Coronary artery (tissue), 2 donors: ENCODE results near the gene ITGB2.
A peak's percentile ranks its signal among the peaks of the same experiment; 100 is the strongest.

ENCODE experiments used
- DNase-seq: peaks from one replicate; pipeline ENCODE4 v3.0.0-alpha.2; 2017; ENCODE audit warnings: low spot score
- H3K27ac ChIP-seq, 2 donors: fragments of 200-600 bp; sonication (generic); one replicate each; pipeline ENCODE4 v1.5.1; 2016 to 2019
- H3K4me3 ChIP-seq: fragments of 200-600 bp; sonication (generic); 2 replicates; pipeline ENCODE4 v1.5.1; 2016; ENCODE audit warnings: mild to moderate bottlenecking, moderate library complexity
- TF ChIP-seq, protein P1 (sequence below): fragments of 200-600 bp; sonication (generic); IDR thresholded peaks from one replicate; pipeline ENCODE4 v1.5.1; 2019; ENCODE audit warnings: antibody characterized with exemption

Gene ITGB2

GRCh38 chr21:44848821-44849521, 71.7 kb downstream of the ITGB2 start:
- TF ChIP-seq, protein P1, sequence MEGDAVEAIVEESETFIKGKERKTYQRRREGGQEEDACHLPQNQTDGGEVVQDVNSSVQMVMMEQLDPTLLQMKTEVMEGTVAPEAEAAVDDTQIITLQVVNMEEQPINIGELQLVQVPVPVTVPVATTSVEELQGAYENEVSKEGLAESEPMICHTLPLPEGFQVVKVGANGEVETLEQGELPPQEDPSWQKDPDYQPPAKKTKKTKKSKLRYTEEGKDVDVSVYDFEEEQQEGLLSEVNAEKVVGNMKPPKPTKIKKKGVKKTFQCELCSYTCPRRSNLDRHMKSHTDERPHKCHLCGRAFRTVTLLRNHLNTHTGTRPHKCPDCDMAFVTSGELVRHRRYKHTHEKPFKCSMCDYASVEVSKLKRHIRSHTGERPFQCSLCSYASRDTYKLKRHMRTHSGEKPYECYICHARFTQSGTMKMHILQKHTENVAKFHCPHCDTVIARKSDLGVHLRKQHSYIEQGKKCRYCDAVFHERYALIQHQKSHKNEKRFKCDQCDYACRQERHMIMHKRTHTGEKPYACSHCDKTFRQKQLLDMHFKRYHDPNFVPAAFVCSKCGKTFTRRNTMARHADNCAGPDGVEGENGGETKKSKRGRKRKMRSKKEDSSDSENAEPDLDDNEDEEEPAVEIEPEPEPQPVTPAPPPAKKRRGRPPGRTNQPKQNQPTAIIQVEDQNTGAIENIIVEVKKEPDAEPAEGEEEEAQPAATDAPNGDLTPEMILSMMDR, result no peak
- Histone ChIP-seq H3K4me3 (no peak overlapping the region), H3K27ac (no peak overlapping the region)
- DNase-seq, result no peak

DNA sequence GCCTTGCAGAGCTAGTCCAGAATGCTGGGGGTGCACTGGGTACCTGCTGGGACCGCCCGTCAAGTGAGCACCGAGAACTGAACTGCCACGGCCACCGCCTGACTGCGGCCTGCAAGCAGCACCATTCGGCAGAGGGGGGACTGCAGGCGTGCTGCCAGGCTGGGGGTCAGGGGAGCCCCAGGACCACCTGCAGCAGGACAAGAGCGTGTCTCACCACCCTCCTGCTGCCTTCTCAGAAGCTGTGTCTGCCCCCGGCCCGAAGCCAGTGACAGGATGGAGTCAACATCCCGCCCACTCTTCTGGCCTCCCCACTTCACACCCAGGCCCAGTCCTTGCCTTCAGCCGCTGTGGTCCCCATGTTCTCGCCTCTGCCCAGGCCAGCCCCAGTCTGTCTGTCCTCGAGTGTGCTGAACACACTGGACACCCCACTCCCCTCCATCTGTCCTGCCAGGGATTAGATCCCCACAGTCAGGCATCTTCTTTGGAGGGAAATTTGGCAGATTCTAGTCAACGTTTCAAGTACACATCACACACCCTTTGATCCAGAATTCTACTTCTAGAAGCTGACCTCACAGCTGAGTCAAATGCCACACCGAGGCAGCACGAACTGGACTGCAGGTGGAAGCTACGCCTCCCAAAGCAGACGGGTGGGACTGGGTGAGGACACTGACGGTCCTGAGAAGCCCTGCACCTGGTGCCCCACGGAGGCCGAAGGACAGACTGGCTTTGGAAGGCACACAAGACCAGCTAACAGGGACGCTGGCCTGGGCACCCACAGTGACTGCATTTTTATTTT, 73.2 kb downstream of the ITGB2 start:
- no peak for DNase-seq
- no peak overlapping the region for H3K4me3 ChIP-seq
- no peak overlapping the region for H3K27ac ChIP-seq
- TF ChIP-seq, protein P1, result no peak

- Histone ChIP-seq H3K4me3 (peak overlapping the region; percentile 64), H3K27ac (peak overlapping the region in 1 of 2 donors; percentile 2)
- TF ChIP-seq, protein P1, result no peak
- DNase-seq, result peak; percentile 82
Measured at GRCh38 chr21:44846485-44847260, 74.0 kb downstream of the ITGB2 start.

DNA sequence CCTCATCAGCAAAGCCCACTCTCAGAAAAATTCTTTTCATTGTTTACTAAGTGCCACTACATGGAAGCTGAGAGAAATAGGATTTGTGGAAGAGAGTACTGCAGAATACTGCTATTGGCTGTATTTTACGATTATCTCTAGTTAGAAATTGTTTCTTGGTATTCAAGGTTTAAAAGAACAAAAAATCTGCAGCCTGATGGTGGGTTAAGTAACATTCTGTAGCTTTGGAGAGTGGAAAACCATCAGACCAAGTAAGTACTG, 74.5 kb downstream of the ITGB2 start:
- DNase-seq, result no peak
- H3K4me3 ChIP-seq, result peak overlapping the region; percentile 64
- H3K27ac ChIP-seq, result peak overlapping the region in 1 of 2 donors; percentile 2
- TF ChIP-seq, protein P1, result no peak

DNA sequence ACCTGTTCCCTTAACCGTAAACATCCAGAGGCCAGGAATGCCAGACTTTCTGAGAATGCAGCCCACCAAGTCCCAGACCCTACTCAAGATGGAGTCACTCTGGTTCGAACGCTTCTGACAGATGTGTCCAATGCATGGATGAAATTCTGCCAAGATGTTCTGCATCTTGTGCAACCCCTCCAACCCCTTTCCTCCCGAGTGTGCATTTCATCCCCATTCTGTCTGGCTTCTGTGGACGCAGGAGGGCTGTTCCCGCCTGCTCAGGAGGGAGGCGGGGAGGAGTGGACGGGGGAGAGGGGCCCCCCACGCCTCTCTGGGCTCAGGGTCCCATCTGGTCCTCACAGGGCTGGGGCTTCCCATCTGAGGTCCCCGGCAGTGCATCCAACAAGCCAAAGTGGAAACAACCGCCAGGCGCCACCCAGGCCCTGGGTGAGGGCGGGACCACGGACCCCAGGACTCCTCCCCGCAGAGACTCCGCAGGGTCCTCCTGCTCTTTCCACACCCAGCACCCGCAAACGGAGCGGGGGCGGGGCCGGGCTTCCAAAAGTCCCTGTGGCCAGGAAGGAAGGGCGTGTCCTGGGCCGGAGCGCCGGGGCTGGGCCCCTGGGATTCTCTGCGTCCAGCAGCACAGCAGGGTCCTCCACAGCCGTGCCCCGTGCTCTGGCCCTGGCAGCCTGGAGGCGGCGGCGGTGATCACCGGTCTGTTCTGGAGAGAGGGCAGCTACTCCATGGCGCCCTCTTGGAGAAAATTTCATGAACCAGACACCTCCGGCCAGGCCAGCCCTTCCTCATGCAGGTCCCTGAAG, 75.1 kb downstream of the ITGB2 start:
- TF ChIP-seq, protein P1, result no peak
- Histone ChIP-seq H3K4me3 (peak overlapping the region; percentile 64), H3K27ac (no peak overlapping the region)
- no peak for DNase-seq

- H3K27ac ChIP-seq, result no peak overlapping the region
- TF ChIP-seq, protein P1, result no peak
- H3K4me3 ChIP-seq, result no peak overlapping the region
- no peak for DNase-seq
Measured at GRCh38 chr21:44844256-44844655, 76.4 kb downstream of the ITGB2 start.
